GM21390 (cell line): ENCODE results near the gene KBTBD7.

Source experiments
- ATAC-seq: cut with Tn5 transposase; IDR thresholded peaks from one replicate; pipeline ENCODE4 v1.9.1; 2021; ENCODE audit not compliant: unreplicated experiment

KBTBD7 gene

DNA sequence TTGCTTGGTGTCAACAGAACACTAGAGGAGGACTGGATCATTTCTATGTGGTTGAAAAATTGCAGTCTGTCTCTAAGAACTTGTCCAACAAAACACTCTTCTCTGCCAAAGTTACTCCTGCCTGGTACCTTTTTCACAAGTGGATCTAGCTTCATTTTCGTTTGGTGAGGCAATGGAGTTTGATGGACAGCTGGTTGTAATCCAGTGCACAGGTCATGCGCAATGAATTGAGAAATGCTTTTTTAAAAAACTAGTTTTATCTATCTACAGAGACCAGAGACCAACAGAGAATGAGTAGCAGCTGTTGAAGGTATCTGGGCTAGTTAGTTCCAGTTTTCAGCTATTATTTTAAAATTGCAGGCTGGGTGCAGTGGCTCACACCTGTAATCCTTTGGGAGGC, 49.8 kb downstream of the KBTBD7 start:
- ATAC-seq = no peak
